Stimulated activated CD8-positive, alpha-beta memory T cell treated with anti-CD3 and anti-CD28 coated beads, Interleukin-2, amount 100 ng/mL, for 1 hour (primary cell): ENCODE measurements around the gene BTNL8.
"Not testable (repeated sequence)": the region's sequence is repeated elsewhere in the genome, so short reads cannot be mapped to it uniquely, and the experiment has no call there.

Experiments
- DNase-seq, 2 donors: peaks; one replicate each; pipeline ENCODE4 v3.0.0-alpha.2; 2020; ENCODE audit warnings: low read depth in 2 of 2

Gene BTNL8

GRCh38 chr5:180874804-180875582 lies 24.0 kb upstream of the BTNL8 start:
- no peak for DNase-seq

DNA sequence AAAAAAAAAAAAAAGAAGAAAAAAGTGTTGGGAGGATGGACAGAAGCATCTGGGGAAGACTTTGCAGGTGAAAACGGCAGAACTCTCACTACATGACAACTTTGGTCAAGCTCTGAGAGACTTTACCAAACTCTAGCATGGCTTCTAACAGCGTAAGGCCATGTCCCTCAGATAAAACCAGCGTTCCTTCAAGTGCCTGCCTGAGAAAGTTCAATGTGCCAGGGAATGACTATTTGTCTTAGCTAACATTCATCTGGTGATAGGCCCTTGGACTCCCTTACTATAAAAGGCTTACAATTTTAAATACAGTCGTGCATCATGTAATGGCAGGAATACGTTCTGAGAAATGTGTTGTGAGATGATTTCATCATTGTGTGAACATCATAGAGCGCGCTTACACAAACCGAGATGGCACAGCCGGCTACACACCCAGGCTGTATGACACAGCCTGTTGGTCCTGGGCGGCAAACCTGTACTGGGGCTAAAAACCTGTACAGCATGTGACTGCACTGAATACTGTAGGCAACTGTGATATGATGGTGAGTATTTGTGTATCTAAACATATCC lies 23.0 kb upstream of the BTNL8 start:
- DNase-seq, result no peak

- DNase-seq, result not testable (repeated sequence)
Measured at GRCh38 chr5:180885845-180886529, 13.0 kb upstream of the BTNL8 start.

DNA sequence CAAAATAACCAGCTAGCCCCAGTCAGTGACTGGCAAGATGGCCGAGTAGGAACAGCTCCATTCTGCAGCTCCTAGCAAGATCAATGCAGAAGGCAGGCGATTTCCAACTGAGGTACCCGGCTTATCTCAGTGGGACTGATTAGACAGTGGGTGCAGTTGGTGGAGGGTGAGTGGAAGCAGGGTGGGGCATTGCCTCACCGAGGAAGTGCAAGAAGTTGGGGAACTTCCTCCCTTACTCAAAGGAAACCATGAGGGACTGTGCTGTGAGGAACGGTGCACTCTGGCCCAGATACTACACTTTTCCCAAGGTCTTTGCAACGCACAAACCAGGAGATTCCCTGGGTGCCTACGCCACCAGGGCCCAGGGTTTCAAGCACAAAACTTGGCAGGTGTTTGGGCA lies 9.6 kb upstream of the BTNL8 start:
- no peak for DNase-seq

GRCh38 chr5:180895330-180895729 lies 3.6 kb upstream of the BTNL8 start:
- DNase-seq, result not testable (repeated sequence)

- no peak for DNase-seq
Measured at GRCh38 chr5:180900178-180900577, 1.2 kb downstream of the BTNL8 start.

- DNase-seq, result no peak
Measured at GRCh38 chr5:180901319-180902009, 2.5 kb downstream of the BTNL8 start.

DNA sequence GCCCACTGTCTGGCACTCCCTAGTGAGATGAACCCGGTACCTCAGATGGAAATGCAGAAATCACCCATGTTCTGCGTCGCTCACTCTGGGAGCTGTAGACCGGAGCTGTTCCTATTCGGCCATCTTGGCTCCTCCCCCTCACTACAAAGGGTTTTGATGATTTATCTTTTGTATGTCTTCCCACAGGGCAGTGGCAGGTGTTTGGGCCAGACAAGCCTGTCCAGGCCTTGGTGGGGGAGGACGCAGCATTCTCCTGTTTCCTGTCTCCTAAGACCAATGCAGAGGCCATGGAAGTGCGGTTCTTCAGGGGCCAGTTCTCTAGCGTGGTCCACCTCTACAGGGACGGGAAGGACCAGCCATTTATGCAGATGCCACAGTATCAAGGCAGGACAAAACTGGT lies 9.4 kb downstream of the BTNL8 start:
- no peak for DNase-seq

DNA sequence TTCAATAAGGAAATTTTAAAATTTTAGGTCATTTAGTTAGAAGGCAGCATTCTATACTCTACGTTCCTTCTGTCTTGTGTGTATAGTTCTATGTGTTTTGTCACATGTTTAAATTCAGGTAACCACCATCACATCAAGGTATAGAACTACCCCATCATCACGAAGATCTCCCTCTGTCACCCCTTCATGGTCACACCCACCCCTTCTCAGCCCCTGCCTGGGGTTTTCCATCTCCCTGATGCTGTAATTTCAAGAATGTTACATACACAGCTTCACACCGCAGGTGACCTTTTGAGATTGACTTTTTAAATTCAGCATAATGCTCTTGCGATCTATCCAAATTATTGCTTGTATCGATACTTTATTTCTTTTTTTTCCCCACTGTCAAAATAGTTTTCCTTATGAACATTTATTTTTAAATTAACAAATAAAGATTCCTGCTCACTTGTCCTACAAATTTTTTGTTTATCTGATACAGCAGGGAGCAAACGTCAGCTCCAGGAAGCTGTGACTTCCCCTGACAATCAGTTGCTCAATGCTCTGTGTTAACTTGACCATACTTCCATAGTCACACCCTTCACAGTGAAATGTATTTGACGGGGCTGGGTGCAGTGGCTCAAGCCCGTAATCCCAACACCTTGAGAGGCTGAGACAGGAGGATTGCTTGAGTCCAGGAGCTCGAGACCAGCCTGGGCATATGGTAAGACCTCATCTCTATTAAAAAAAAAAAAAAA lies 10.2 kb downstream of the BTNL8 start:
- DNase-seq, result no peak

- no peak for DNase-seq
Measured at GRCh38 chr5:180909782-180910181, 10.8 kb downstream of the BTNL8 start.

- no peak for DNase-seq
Measured at GRCh38 chr5:180910182-180910581, 11.2 kb downstream of the BTNL8 start.

- no peak for DNase-seq
Measured at GRCh38 chr5:180910735-180911134, 11.8 kb downstream of the BTNL8 start.

DNA sequence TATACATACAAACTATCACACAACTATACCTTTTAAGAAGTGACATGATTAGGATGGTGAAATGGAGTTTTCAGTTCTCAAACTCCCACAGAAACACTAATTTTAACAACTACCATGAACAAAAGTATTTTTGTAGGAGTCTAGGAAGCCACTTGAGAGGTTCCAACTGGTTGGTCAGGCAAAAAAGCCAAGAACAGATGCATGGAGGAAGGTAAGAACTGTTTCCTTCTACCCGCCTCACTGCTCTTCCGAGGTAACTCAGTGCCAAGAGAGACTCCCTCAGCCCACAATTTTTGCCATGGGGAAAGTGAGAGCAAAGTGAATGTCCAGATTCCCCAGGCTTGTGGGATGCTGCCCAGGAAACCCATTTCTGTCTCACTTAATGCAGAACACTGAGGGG lies 15.7 kb downstream of the BTNL8 start:
- no peak for DNase-seq

DNA sequence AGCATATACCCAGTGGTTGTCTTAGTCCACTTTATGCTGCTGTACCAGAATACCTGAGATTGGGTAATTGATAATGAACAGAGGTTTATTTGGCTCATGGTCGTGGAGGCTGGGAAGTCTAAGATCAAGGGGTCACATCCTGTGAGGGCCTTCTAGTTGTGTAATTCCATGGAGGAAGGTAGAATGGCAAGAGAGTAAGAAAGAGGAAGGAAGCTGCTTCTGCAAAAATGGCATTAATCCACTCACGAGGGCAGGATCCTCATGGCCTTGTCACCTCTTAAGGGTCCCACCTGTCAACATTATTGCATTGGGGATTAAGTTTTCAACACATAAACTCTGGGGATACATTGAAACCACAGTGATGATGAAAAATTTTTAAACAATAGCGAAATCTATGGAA lies 17.0 kb downstream of the BTNL8 start:
- DNase-seq, result no peak

DNA sequence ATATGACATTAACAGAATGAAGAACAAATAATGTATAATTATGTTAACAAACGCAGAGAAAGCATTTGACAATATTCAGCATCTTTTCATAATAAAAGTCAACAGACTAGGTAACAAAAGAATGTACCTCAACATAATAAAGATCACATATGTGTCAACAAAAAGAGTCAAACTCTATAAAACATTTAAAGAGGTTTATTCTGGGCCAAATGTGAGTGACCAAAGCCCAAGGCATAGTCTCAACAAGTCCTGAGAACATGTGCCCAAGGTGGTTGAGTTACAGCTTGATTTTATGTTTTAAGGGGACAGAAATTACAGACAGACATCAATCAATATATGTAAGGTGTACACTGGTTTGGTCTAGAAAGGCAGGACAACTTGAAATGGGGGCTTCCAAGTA lies 19.4 kb downstream of the BTNL8 start:
- no peak for DNase-seq

DNA sequence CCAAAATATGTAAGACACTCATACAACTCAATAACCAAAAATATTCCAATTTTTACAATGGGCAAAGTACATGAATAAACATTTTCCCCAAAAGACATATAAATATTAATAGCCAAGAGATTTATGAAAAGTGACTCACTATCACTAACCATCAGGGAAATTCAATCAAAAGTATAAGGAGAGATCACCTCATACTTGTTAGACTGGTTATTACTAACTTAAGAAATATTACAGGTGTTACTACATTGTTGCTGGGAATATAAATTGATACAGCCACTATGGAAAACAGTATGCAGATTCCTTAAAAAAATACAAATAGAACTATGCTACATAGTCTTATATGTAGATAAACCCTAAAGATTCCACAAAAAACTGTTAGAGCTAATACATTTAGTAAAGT lies 21.8 kb downstream of the BTNL8 start:
- no peak for DNase-seq

- DNase-seq, result no peak
Measured at GRCh38 chr5:180922932-180923331, 24.0 kb downstream of the BTNL8 start.

DNA sequence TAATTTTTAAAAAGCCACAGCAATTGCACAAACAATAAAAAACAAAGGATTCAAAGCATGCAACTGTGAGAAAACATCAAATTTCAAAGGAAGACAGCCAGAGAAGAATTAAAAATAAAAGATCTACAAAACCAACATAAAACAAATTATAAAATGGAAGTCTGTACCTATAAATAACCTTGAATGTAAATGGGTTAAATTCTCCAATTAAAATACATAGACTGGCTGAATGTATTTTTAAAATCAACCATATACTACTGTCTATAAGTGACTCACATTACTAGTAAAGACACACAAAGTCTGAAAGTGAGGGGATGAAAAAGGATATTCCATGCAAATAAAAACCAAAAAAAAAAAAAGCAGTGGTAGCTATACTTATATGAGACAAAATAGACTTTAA lies 33.7 kb downstream of the BTNL8 start:
- DNase-seq, result no peak

- DNase-seq, result no peak
Measured at GRCh38 chr5:180935203-180935602, 36.2 kb downstream of the BTNL8 start.

GRCh38 chr5:180938294-180938693 lies 39.3 kb downstream of the BTNL8 start:
- no peak for DNase-seq

- no peak for DNase-seq
Measured at GRCh38 chr5:180950291-180950949, 51.5 kb downstream of the BTNL8 start.
